ENCODE results near the gene LAMB4.

The LAMB4 gene

GRCh38 chr7:108114117-108114841, 15.9 kb downstream of the LAMB4 start:
- H3K27me3 ChIP-seq (ENCODE audit: insufficient read depth, low read length, poor library complexity), result no peaks in the 10 kb centered on the region
- H3K56ac ChIP-seq (ENCODE audit: low read length), result no peak overlapping the region
- peak; percentile 81 for DNase-seq
- no peaks in the 10 kb centered on the region for H3K79me1 ChIP-seq (ENCODE audit: low read length)
- no peak overlapping the region for H2BK5ac ChIP-seq (ENCODE audit: low read length)
- no peak overlapping the region for H2AK5ac ChIP-seq (ENCODE audit: low read length)
- no CpG with 5 or more reads among the region's 6 CpGs for WGBS (ENCODE audit: extremely low coverage, insufficient coverage, low lambda C conversion rate)
- H4K8ac ChIP-seq (ENCODE audit: low read depth, low read length), result no peak overlapping the region
- no peak overlapping the region for H3K4me3 ChIP-seq (ENCODE audit: low read length)
- H3K23ac ChIP-seq (ENCODE audit: low read length), result no peak overlapping the region
- H3K4me1 ChIP-seq (ENCODE audit: control insufficient read depth, low read depth, low read length), result no peaks in the 10 kb centered on the region
- no peak overlapping the region for H2BK120ac ChIP-seq (ENCODE audit: low read depth, low read length)
- H3K9ac ChIP-seq (ENCODE audit: low read length), result no peak overlapping the region
- no peak overlapping the region for H3K4me2 ChIP-seq (ENCODE audit: low read length)
- H3K4ac ChIP-seq (ENCODE audit: low read depth, low read length), result no peak overlapping the region
- no peak overlapping the region for H2BK15ac ChIP-seq (replicated peaks; ENCODE audit: low read depth)
- no peaks in the 10 kb centered on the region for H3K79me2 ChIP-seq (ENCODE audit: control insufficient read depth, insufficient read depth, low read length)
- H3K36me3 ChIP-seq (ENCODE audit: control insufficient read depth, insufficient read depth, low read length), result no peaks in the 10 kb centered on the region
- H4K5ac ChIP-seq (ENCODE audit: low read length), result no peak overlapping the region
- no peak overlapping the region for H3K27ac ChIP-seq (ENCODE audit: low read depth, low read length)
- no peak overlapping the region for H3K18ac ChIP-seq (ENCODE audit: low read length)

GRCh38 chr7:108112683-108113082, 17.5 kb downstream of the LAMB4 start:
- Histone ChIP-seq H2AK5ac (ENCODE audit: low read length) (no peak overlapping the region), H3K4ac (ENCODE audit: low read depth, low read length) (no peak overlapping the region), H3K4me1 (ENCODE audit: control insufficient read depth, low read depth, low read length) (no peaks in the 10 kb centered on the region), H4K8ac (ENCODE audit: low read depth, low read length) (no peak overlapping the region), H2BK15ac (replicated peaks; ENCODE audit: low read depth) (no peak overlapping the region), H3K27me3 (ENCODE audit: insufficient read depth, low read length, poor library complexity) (no peaks in the 10 kb centered on the region), H4K5ac (ENCODE audit: low read length) (no peak overlapping the region), H3K23ac (ENCODE audit: low read length) (no peak overlapping the region), H3K4me2 (ENCODE audit: low read length) (no peak overlapping the region), H3K18ac (ENCODE audit: low read length) (no peak overlapping the region), H3K36me3 (ENCODE audit: control insufficient read depth, insufficient read depth, low read length) (no peaks in the 10 kb centered on the region), H2BK5ac (ENCODE audit: low read length) (no peak overlapping the region), H3K27ac (ENCODE audit: low read depth, low read length) (no peak overlapping the region), H2BK120ac (ENCODE audit: low read depth, low read length) (no peak overlapping the region), H3K56ac (ENCODE audit: low read length) (no peak overlapping the region), H3K9ac (ENCODE audit: low read length) (no peak overlapping the region), H3K79me1 (ENCODE audit: low read length) (no peaks in the 10 kb centered on the region), H3K79me2 (ENCODE audit: control insufficient read depth, insufficient read depth, low read length) (no peaks in the 10 kb centered on the region), H3K4me3 (ENCODE audit: low read length) (no peak overlapping the region)
- no peak for DNase-seq
- WGBS (ENCODE audit: extremely low coverage, insufficient coverage, low lambda C conversion rate), result no CpG with 5 or more reads among the region's 2 CpGs

GRCh38 chr7:108109221-108109908, 20.8 kb downstream of the LAMB4 start:
- no peak overlapping the region for H2AK5ac ChIP-seq (ENCODE audit: low read length)
- H3K18ac ChIP-seq (ENCODE audit: low read length), result no peak overlapping the region
- no peak overlapping the region for H2BK5ac ChIP-seq (ENCODE audit: low read length)
- no peak overlapping the region for H3K27ac ChIP-seq (ENCODE audit: low read depth, low read length)
- H3K9ac ChIP-seq (ENCODE audit: low read length), result no peak overlapping the region
- H4K8ac ChIP-seq (ENCODE audit: low read depth, low read length), result no peak overlapping the region
- H3K79me1 ChIP-seq (ENCODE audit: low read length), result no peaks in the 10 kb centered on the region
- H3K23ac ChIP-seq (ENCODE audit: low read length), result no peak overlapping the region
- no peak overlapping the region for H3K4me3 ChIP-seq (ENCODE audit: low read length)
- no peak overlapping the region for H4K5ac ChIP-seq (ENCODE audit: low read length)
- DNase-seq, result peak; percentile 52
- H3K4ac ChIP-seq (ENCODE audit: low read depth, low read length), result no peak overlapping the region
- H2BK120ac ChIP-seq (ENCODE audit: low read depth, low read length), result no peak overlapping the region
- H3K36me3 ChIP-seq (ENCODE audit: control insufficient read depth, insufficient read depth, low read length), result no peaks in the 10 kb centered on the region
- H3K56ac ChIP-seq (ENCODE audit: low read length), result no peak overlapping the region
- H3K27me3 ChIP-seq (ENCODE audit: insufficient read depth, low read length, poor library complexity), result no peaks in the 10 kb centered on the region
- H3K79me2 ChIP-seq (ENCODE audit: control insufficient read depth, insufficient read depth, low read length), result no peaks in the 10 kb centered on the region
- WGBS (ENCODE audit: extremely low coverage, insufficient coverage, low lambda C conversion rate), result no CpG with 5 or more reads among the region's 2 CpGs
- no peak overlapping the region for H3K4me2 ChIP-seq (ENCODE audit: low read length)
- H2BK15ac ChIP-seq (replicated peaks; ENCODE audit: low read depth), result no peak overlapping the region
- H3K4me1 ChIP-seq (ENCODE audit: control insufficient read depth, low read depth, low read length), result no peaks in the 10 kb centered on the region

GRCh38 chr7:108108131-108108530, 22.0 kb downstream of the LAMB4 start:
- Histone ChIP-seq H3K18ac (ENCODE audit: low read length) (no peak overlapping the region), H3K9ac (ENCODE audit: low read length) (no peak overlapping the region), H4K5ac (ENCODE audit: low read length) (no peak overlapping the region), H3K4me3 (ENCODE audit: low read length) (no peak overlapping the region), H3K27ac (ENCODE audit: low read depth, low read length) (no peak overlapping the region), H3K79me2 (ENCODE audit: control insufficient read depth, insufficient read depth, low read length) (no peaks in the 10 kb centered on the region), H4K8ac (ENCODE audit: low read depth, low read length) (no peak overlapping the region), H2AK5ac (ENCODE audit: low read length) (no peak overlapping the region), H3K4ac (ENCODE audit: low read depth, low read length) (no peak overlapping the region), H2BK5ac (ENCODE audit: low read length) (no peak overlapping the region), H3K4me2 (ENCODE audit: low read length) (no peak overlapping the region), H2BK15ac (replicated peaks; ENCODE audit: low read depth) (no peak overlapping the region), H3K79me1 (ENCODE audit: low read length) (no peaks in the 10 kb centered on the region), H2BK120ac (ENCODE audit: low read depth, low read length) (no peak overlapping the region), H3K4me1 (ENCODE audit: control insufficient read depth, low read depth, low read length) (no peaks in the 10 kb centered on the region), H3K56ac (ENCODE audit: low read length) (no peak overlapping the region), H3K36me3 (ENCODE audit: control insufficient read depth, insufficient read depth, low read length) (no peaks in the 10 kb centered on the region), H3K27me3 (ENCODE audit: insufficient read depth, low read length, poor library complexity) (no peaks in the 10 kb centered on the region), H3K23ac (ENCODE audit: low read length) (no peak overlapping the region)
- no peak for DNase-seq

GRCh38 chr7:108104324-108104723, 25.8 kb downstream of the LAMB4 start:
- Histone ChIP-seq H3K36me3 (ENCODE audit: control insufficient read depth, insufficient read depth, low read length) (no peaks in the 10 kb centered on the region), H3K4me1 (ENCODE audit: control insufficient read depth, low read depth, low read length) (no peaks in the 10 kb centered on the region), H4K5ac (ENCODE audit: low read length) (no peak overlapping the region), H2AK5ac (ENCODE audit: low read length) (no peak overlapping the region), H3K27ac (ENCODE audit: low read depth, low read length) (no peak overlapping the region), H2BK120ac (ENCODE audit: low read depth, low read length) (no peak overlapping the region), H3K4me3 (ENCODE audit: low read length) (no peak overlapping the region), H3K18ac (ENCODE audit: low read length) (no peak overlapping the region), H3K9ac (ENCODE audit: low read length) (no peak overlapping the region), H3K79me1 (ENCODE audit: low read length) (no peaks in the 10 kb centered on the region), H2BK5ac (ENCODE audit: low read length) (no peak overlapping the region), H3K79me2 (ENCODE audit: control insufficient read depth, insufficient read depth, low read length) (no peaks in the 10 kb centered on the region), H3K27me3 (ENCODE audit: insufficient read depth, low read length, poor library complexity) (no peaks in the 10 kb centered on the region), H3K23ac (ENCODE audit: low read length) (no peak overlapping the region), H4K8ac (ENCODE audit: low read depth, low read length) (no peak overlapping the region), H3K4me2 (ENCODE audit: low read length) (no peak overlapping the region), H2BK15ac (replicated peaks; ENCODE audit: low read depth) (no peak overlapping the region), H3K4ac (ENCODE audit: low read depth, low read length) (no peak overlapping the region), H3K56ac (ENCODE audit: low read length) (no peak overlapping the region)
- DNase-seq, result no peak
- no CpG with 5 or more reads among the region's 7 CpGs for WGBS (ENCODE audit: extremely low coverage, insufficient coverage, low lambda C conversion rate)

Data from mesendoderm (in vitro differentiated cells).